Measurements from ENCODE around the gene ST3GAL4. TPM values are rescaled to one million over a fixed set of nuclear protein-coding genes. Genes with fewer than 3 reads are reported as not detected.
A peak's percentile ranks its signal among the peaks of the same experiment; 100 is the strongest.

Gene ST3GAL4
- total and polyA plus RNA-seq, 5 experiments from 2014 or later: 1.1 to 6.6 (median 2.1) TPM

GRCh38 chr11:126352934-126353801 lies 2.3 kb upstream of the ST3GAL4 start:
- H3K4me3 Mint-ChIP-seq: peak overlapping the region in 7 of 10 donors; percentile 22 to 75 (median 61)
- ATAC-seq (no peak), DNase-seq (no peak)
- POLR2A ChIA-PET: interaction anchor here (0.6 kb wide), 1 partner anchor 142 kb away, joined by 5 read pairs; the partner anchor contains the start of gene RPUSD4
- H3K27ac Mint-ChIP-seq: peak overlapping the region in 2 of 10 donors; percentile 11 to 66
- peaks cover 12 to 54% (median 35%) of the 10 kb centered on the region in 4 donors for H3K4me1 Mint-ChIP-seq
- peaks cover 0 to 3% (median 0%) of the 10 kb centered on the region in 3 donors for H3K36me3 Mint-ChIP-seq
- H3K9me3 Mint-ChIP-seq: peaks cover 0 to 1% (median 0%) of the 10 kb centered on the region in 9 donors
- H3K27me3 Mint-ChIP-seq: no peaks in the 10 kb centered on the region

- Mint-ChIP-seq H3K27ac (peak overlapping the region; percentile 25 to 88 (median 70)), H3K36me3 (peaks cover 0 to 3% (median 0%) of the 10 kb centered on the region in 3 donors), H3K4me1 (peaks cover 9 to 55% (median 35%) of the 10 kb centered on the region in 4 donors), H3K4me3 (peak overlapping the region; percentile 85 to 91 (median 86)), H3K9me3 (peaks cover 0 to 1% (median 0%) of the 10 kb centered on the region in 9 donors), H3K27me3 (no peaks in the 10 kb centered on the region)
- POLR2A ChIA-PET: interaction anchor here (0.7 kb wide), 1 partner anchor 69 kb away, joined by 3 read pairs; no protein-coding TSS in a partner anchor
- ATAC-seq (peak; percentile 4 to 24), DNase-seq (peak in 1 of 10 donors; percentile 3)
Measured at GRCh38 chr11:126354631-126355323, 709 bp upstream of the ST3GAL4 start.

GRCh38 chr11:126355926-126356897 lies 726 bp downstream of the ST3GAL4 start:
- peak; percentile 22 to 25 for ATAC-seq
- H3K27ac Mint-ChIP-seq: peak overlapping the region in 6 of 10 donors; percentile 9 to 76 (median 42)
- H3K4me3 Mint-ChIP-seq: peak overlapping the region; percentile 62 to 84 (median 75)
- POLR2A ChIA-PET: no interaction called here
- no peaks in the 10 kb centered on the region for H3K27me3 Mint-ChIP-seq
- peaks cover 7 to 50% (median 33%) of the 10 kb centered on the region in 4 donors for H3K4me1 Mint-ChIP-seq
- peaks cover 0 to 1% (median 0%) of the 10 kb centered on the region in 9 donors for H3K9me3 Mint-ChIP-seq
- no peaks in the 10 kb centered on the region for H3K36me3 Mint-ChIP-seq
- DNase-seq: peak in 1 of 10 donors; percentile 7

- Mint-ChIP-seq H3K4me1 (peaks cover 7 to 45% (median 32%) of the 10 kb centered on the region in 4 donors), H3K27ac (peak overlapping the region in 3 of 10 donors; percentile 9 to 76 (median 60)), H3K9me3 (peaks cover 0 to 1% (median 0%) of the 10 kb centered on the region in 9 donors), H3K36me3 (no peaks in the 10 kb centered on the region), H3K27me3 (no peaks in the 10 kb centered on the region), H3K4me3 (peak overlapping the region; percentile 30 to 84 (median 75))
- DNase-seq (no peak), ATAC-seq (no peak)
- POLR2A ChIA-PET: no interaction called here
Measured at GRCh38 chr11:126357055-126357962, 1.8 kb downstream of the ST3GAL4 start.

GRCh38 chr11:126357969-126358762 lies 2.7 kb downstream of the ST3GAL4 start:
- POLR2A ChIA-PET: no interaction called here
- H3K27me3 Mint-ChIP-seq: no peaks in the 10 kb centered on the region
- no peak for DNase-seq
- peaks cover 7 to 37% (median 23%) of the 10 kb centered on the region in 4 donors for H3K4me1 Mint-ChIP-seq
- H3K9me3 Mint-ChIP-seq: peaks cover 0 to 1% (median 0%) of the 10 kb centered on the region in 9 donors
- no peak for ATAC-seq
- H3K27ac Mint-ChIP-seq: peak overlapping the region in 1 of 10 donors; percentile 28
- H3K36me3 Mint-ChIP-seq: no peaks in the 10 kb centered on the region
- H3K4me3 Mint-ChIP-seq: peak overlapping the region in 3 of 10 donors; percentile 43 to 82 (median 68)

- no peak for ATAC-seq
- Mint-ChIP-seq H3K27ac (no peak overlapping the region), H3K36me3 (no peaks in the 10 kb centered on the region), H3K4me3 (no peak overlapping the region), H3K4me1 (peaks cover 7 to 31% (median 19%) of the 10 kb centered on the region in 4 donors), H3K9me3 (peaks cover 0 to 1% (median 0%) of the 10 kb centered on the region in 9 donors), H3K27me3 (no peaks in the 10 kb centered on the region)
- DNase-seq: no peak
- POLR2A ChIA-PET: no interaction called here
Measured at GRCh38 chr11:126358763-126359160, 3.3 kb downstream of the ST3GAL4 start.

- peaks cover 0 to 1% (median 0%) of the 10 kb centered on the region in 9 donors for H3K9me3 Mint-ChIP-seq
- no peak overlapping the region for H3K4me3 Mint-ChIP-seq
- no peaks in the 10 kb centered on the region for H3K36me3 Mint-ChIP-seq
- no peak for DNase-seq
- peaks cover 7 to 25% (median 15%) of the 10 kb centered on the region in 4 donors for H3K4me1 Mint-ChIP-seq
- POLR2A ChIA-PET: no interaction called here
- H3K27me3 Mint-ChIP-seq: no peaks in the 10 kb centered on the region
- H3K27ac Mint-ChIP-seq: no peak overlapping the region
- ATAC-seq: no peak
Measured at GRCh38 chr11:126359431-126360048, 4.1 kb downstream of the ST3GAL4 start.

- Mint-ChIP-seq H3K27ac (peak overlapping the region in 2 of 10 donors; percentile 9 to 31), H3K27me3 (no peaks in the 10 kb centered on the region), H3K36me3 (no peaks in the 10 kb centered on the region), H3K4me1 (peaks cover 2 to 20% (median 10%) of the 10 kb centered on the region in 4 donors), H3K4me3 (no peak overlapping the region), H3K9me3 (peaks cover 0 to 1% (median 0%) of the 10 kb centered on the region in 9 donors)
- no peak for ATAC-seq
- POLR2A ChIA-PET: no interaction called here
- no peak for DNase-seq
Measured at GRCh38 chr11:126360049-126360446, 4.6 kb downstream of the ST3GAL4 start.

GRCh38 chr11:126361400-126361799 lies 5.9 kb downstream of the ST3GAL4 start:
- H3K4me3 Mint-ChIP-seq: no peak overlapping the region
- peaks cover 0 to 1% (median 0%) of the 10 kb centered on the region in 9 donors for H3K9me3 Mint-ChIP-seq
- DNase-seq: no peak
- peaks cover 2 to 13% (median 9%) of the 10 kb centered on the region in 4 donors for H3K4me1 Mint-ChIP-seq
- H3K27ac Mint-ChIP-seq: peak overlapping the region in 1 of 10 donors; percentile 53
- POLR2A ChIA-PET: no interaction called here
- H3K27me3 Mint-ChIP-seq: no peaks in the 10 kb centered on the region
- no peaks in the 10 kb centered on the region for H3K36me3 Mint-ChIP-seq
- no peak for ATAC-seq

All from naive thymus-derived CD8-positive, alpha-beta T cell (primary cell).